ENCODE measurements around the gene MTR. TPM values are rescaled to one million over a fixed set of nuclear protein-coding genes. Genes with fewer than 3 reads are reported as not detected.

The MTR gene
- total and polyA plus RNA-seq, 11 donors, result 11.8 to 84.2 (median 47.4) TPM

GRCh38 chr1:236930503-236930902 is 135.4 kb downstream of the MTR start:
- WGBS, 4 donors, result 86 to 90% (median 87%) methylated on average over 4 of the region's 4 CpGs
- H3K27me3 ChIP-seq, result peaks cover 0 to 2% (median 0%) of the 10 kb centered on the region in 9 donors
- peaks cover 0 to 4% (median 0%) of the 10 kb centered on the region in 12 donors for H3K9me3 ChIP-seq
- H3K4me1 ChIP-seq, result no peaks in the 10 kb centered on the region
- H3K27ac ChIP-seq, result no peak overlapping the region
- no peak for DNase-seq
- intact Hi-C loops (cut with DNase I), result no loop called here
- no peaks in the 10 kb centered on the region for H3K36me3 ChIP-seq
- TF ChIP-seq POLR2A (IDR thresholded peaks at IDR 0.05), result no peak
- no peak for TF ChIP-seq CTCF (IDR thresholded peaks at IDR 0.05)
- H3K4me3 ChIP-seq, result no peak overlapping the region
- no peak for ATAC-seq

- 50 to 65% (median 52%) methylated on average over 5 of the region's 5 CpGs for WGBS, 4 donors
- peak overlapping the region in 1 of 12 donors; percentile 5 for H3K27ac ChIP-seq
- H3K27me3 ChIP-seq, result no peaks in the 10 kb centered on the region
- TF ChIP-seq POLR2A (IDR thresholded peaks at IDR 0.05) (no peak), CTCF (IDR thresholded peaks at IDR 0.05) (no peak)
- ATAC-seq (peak in 3 of 4 donors; percentile 50 to 76 (median 73)), DNase-seq (no peak)
- H3K4me3 ChIP-seq, result no peak overlapping the region
- intact Hi-C loops (cut with DNase I), result no loop called here
- H3K9me3 ChIP-seq, result peaks cover 0 to 13% (median 0%) of the 10 kb centered on the region in 12 donors
- H3K4me1 ChIP-seq, result peaks cover 0 to 6% (median 0%) of the 10 kb centered on the region in 12 donors
- H3K36me3 ChIP-seq, result no peaks in the 10 kb centered on the region
Measured at GRCh38 chr1:236938760-236939159, 143.7 kb downstream of the MTR start.

GRCh38 chr1:236942431-236942830 is 147.3 kb downstream of the MTR start:
- Histone ChIP-seq H3K36me3 (no peaks in the 10 kb centered on the region), H3K27me3 (no peaks in the 10 kb centered on the region), H3K9me3 (peaks cover 0 to 13% (median 0%) of the 10 kb centered on the region in 12 donors), H3K27ac (no peak overlapping the region), H3K4me3 (no peak overlapping the region), H3K4me1 (peaks cover 0 to 6% (median 0%) of the 10 kb centered on the region in 12 donors)
- intact Hi-C loops (cut with DNase I), result no loop called here
- ATAC-seq (no peak), DNase-seq (no peak)
- no peak for TF ChIP-seq POLR2A (IDR thresholded peaks at IDR 0.05)
- TF ChIP-seq CTCF (IDR thresholded peaks at IDR 0.05), result no peak

GRCh38 chr1:236944556-236944955 is 149.5 kb downstream of the MTR start:
- no peak for DNase-seq
- peaks cover 0 to 13% (median 0%) of the 10 kb centered on the region in 12 donors for H3K9me3 ChIP-seq
- ATAC-seq, result no peak
- WGBS, 4 donors, result 68 to 80% (median 74%) methylated on average over 2 of the region's 2 CpGs
- H3K4me1 ChIP-seq, result no peaks in the 10 kb centered on the region
- TF ChIP-seq CTCF (IDR thresholded peaks at IDR 0.05) (no peak), POLR2A (IDR thresholded peaks at IDR 0.05) (no peak)
- no peaks in the 10 kb centered on the region for H3K27me3 ChIP-seq
- no peak overlapping the region for H3K27ac ChIP-seq
- H3K36me3 ChIP-seq, result no peaks in the 10 kb centered on the region
- no peak overlapping the region for H3K4me3 ChIP-seq
- intact Hi-C loops (cut with DNase I), result no loop called here

Data from heart left ventricle (tissue), 16 donors.